HG03064 (cell line): ENCODE data around the gene SND1.

Experiments used
- ATAC-seq: cut with Tn5 transposase; IDR thresholded peaks from one replicate; pipeline ENCODE4 v1.9.1; 2021; ENCODE audit warnings: low read depth; ENCODE audit not compliant: unreplicated experiment

The SND1 gene

GRCh38 chr7:127858091-127858914 lies 206.3 kb downstream of the SND1 start:
- ATAC-seq, result no peak

- ATAC-seq, result no peak
These were observed 206.9 kb downstream of the SND1 start for GRCh38 chr7:127858915-127859189.

- no peak for ATAC-seq
These were observed 207.3 kb downstream of the SND1 start for GRCh38 chr7:127859330-127859729.

- ATAC-seq, result no peak
These were observed 210.5 kb downstream of the SND1 start for GRCh38 chr7:127862525-127862924.

- no peak for ATAC-seq
These were observed 211.1 kb downstream of the SND1 start for GRCh38 chr7:127863082-127863481.

GRCh38 chr7:127865466-127865865 lies 213.5 kb downstream of the SND1 start:
- ATAC-seq, result no peak

GRCh38 chr7:127870231-127870907 lies 218.4 kb downstream of the SND1 start:
- peak; percentile 57 for ATAC-seq

- no peak for ATAC-seq
These were observed 219.2 kb downstream of the SND1 start for GRCh38 chr7:127871226-127871625.

- ATAC-seq, result peak; percentile 63
These were observed 220.1 kb downstream of the SND1 start for GRCh38 chr7:127872122-127872521.

- no peak for ATAC-seq
These were observed 221.2 kb downstream of the SND1 start for GRCh38 chr7:127873151-127873550.

- ATAC-seq, result no peak
These were observed 222.0 kb downstream of the SND1 start for GRCh38 chr7:127873715-127874636.

GRCh38 chr7:127874951-127875608 lies 223.1 kb downstream of the SND1 start:
- ATAC-seq, result no peak

- no peak for ATAC-seq
These were observed 224.4 kb downstream of the SND1 start for GRCh38 chr7:127876393-127876792.

GRCh38 chr7:127877951-127878350 lies 226.0 kb downstream of the SND1 start:
- no peak for ATAC-seq

GRCh38 chr7:127878791-127879190 lies 226.8 kb downstream of the SND1 start:
- no peak for ATAC-seq

- ATAC-seq, result no peak
These were observed 227.4 kb downstream of the SND1 start for GRCh38 chr7:127879436-127879835.

GRCh38 chr7:127879942-127880341 lies 227.9 kb downstream of the SND1 start:
- no peak for ATAC-seq

- ATAC-seq, result no peak
These were observed 228.5 kb downstream of the SND1 start for GRCh38 chr7:127880454-127880853.

- ATAC-seq, result no peak
These were observed 229.6 kb downstream of the SND1 start for GRCh38 chr7:127881564-127881963.

- no peak for ATAC-seq
These were observed 230.4 kb downstream of the SND1 start for GRCh38 chr7:127882313-127882920.
